ENCODE results near the gene EML3. TPM values are rescaled to one million over a fixed set of nuclear protein-coding genes. Genes with fewer than 3 reads are reported as not detected.
"Not testable (repeated sequence)": the region's sequence is repeated elsewhere in the genome, so short reads cannot be mapped to it uniquely, and the experiment has no call there.

EML3 gene
- polyA plus RNA-seq, 4 donors: 21.2 to 46.2 (median 35.5) TPM

GRCh38 chr11:62585356-62585755 is 27.2 kb downstream of the EML3 start:
- peaks cover 3 to 54% (median 5%) of the 10 kb centered on the region in 3 donors for H3K36me3 ChIP-seq (ENCODE audit: control insufficient read depth in 3 of 3, insufficient read depth in 2 of 3, low read depth in 1 of 3, low read length in 3 of 3)
- not testable (repeated sequence) for DNase-seq; H3K4me1 ChIP-seq (ENCODE audit: control insufficient read depth in 3 of 3, insufficient read depth in 2 of 3, low read depth in 1 of 3, low read length in 2 of 3); H3K27me3 ChIP-seq (ENCODE audit: control insufficient read depth in 3 of 3, insufficient read depth in 3 of 3, low read length in 3 of 3); H3K4me3 ChIP-seq (ENCODE audit: low read depth in 1 of 3, low read length in 3 of 3); FAIRE-seq; H3K9me3 ChIP-seq (ENCODE audit: control insufficient read depth in 2 of 2, insufficient read depth in 1 of 2, low read depth in 1 of 2, low read length in 1 of 2); H3K27ac ChIP-seq (ENCODE audit: low read depth in 1 of 3, low read length in 2 of 3)
- WGBS, 3 donors: 95 to 96% (median 95%) methylated on average over 7 of the region's 7 CpGs

GRCh38 chr11:62581735-62582134 is 30.8 kb downstream of the EML3 start:
- not testable (repeated sequence) for DNase-seq; H3K27ac ChIP-seq (ENCODE audit: low read depth in 1 of 3, low read length in 2 of 3); H3K4me3 ChIP-seq (ENCODE audit: low read depth in 1 of 3, low read length in 3 of 3); H3K27me3 ChIP-seq (ENCODE audit: control insufficient read depth in 3 of 3, insufficient read depth in 3 of 3, low read length in 3 of 3); H3K9me3 ChIP-seq (ENCODE audit: control insufficient read depth in 2 of 2, insufficient read depth in 1 of 2, low read depth in 1 of 2, low read length in 1 of 2); H3K4me1 ChIP-seq (ENCODE audit: control insufficient read depth in 3 of 3, insufficient read depth in 2 of 3, low read depth in 1 of 3, low read length in 2 of 3); FAIRE-seq
- H3K36me3 ChIP-seq (ENCODE audit: control insufficient read depth in 3 of 3, insufficient read depth in 2 of 3, low read depth in 1 of 3, low read length in 3 of 3): peaks cover 4 to 64% (median 5%) of the 10 kb centered on the region in 3 donors
- WGBS, 3 donors: 94 to 98% (median 96%) methylated on average over 4 of the region's 4 CpGs

GRCh38 chr11:62580959-62581715 is 31.4 kb downstream of the EML3 start:
- peaks cover 0 to 9% (median 0%) of the 10 kb centered on the region in 3 donors for H3K4me1 ChIP-seq (ENCODE audit: control insufficient read depth in 3 of 3, insufficient read depth in 2 of 3, low read depth in 1 of 3, low read length in 2 of 3)
- DNase-seq (no peak), FAIRE-seq (no peak)
- no peaks in the 10 kb centered on the region for H3K27me3 ChIP-seq (ENCODE audit: control insufficient read depth in 3 of 3, insufficient read depth in 3 of 3, low read length in 3 of 3)
- peaks cover 4 to 67% (median 5%) of the 10 kb centered on the region in 3 donors for H3K36me3 ChIP-seq (ENCODE audit: control insufficient read depth in 3 of 3, insufficient read depth in 2 of 3, low read depth in 1 of 3, low read length in 3 of 3)
- no peaks in the 10 kb centered on the region for H3K9me3 ChIP-seq (ENCODE audit: control insufficient read depth in 2 of 2, insufficient read depth in 1 of 2, low read depth in 1 of 2, low read length in 1 of 2)
- WGBS, 3 donors: 94 to 97% (median 96%) methylated on average over 18 of the region's 18 CpGs
- no peak overlapping the region for H3K27ac ChIP-seq (ENCODE audit: low read depth in 1 of 3, low read length in 2 of 3)
- H3K4me3 ChIP-seq (ENCODE audit: low read depth in 1 of 3, low read length in 3 of 3): no peak overlapping the region

GRCh38 chr11:62579252-62579651 is 33.3 kb downstream of the EML3 start:
- WGBS, 3 donors: 95 to 98% (median 98%) methylated on average over 2 of the region's 2 CpGs
- no peak overlapping the region for H3K4me3 ChIP-seq (ENCODE audit: low read depth in 1 of 3, low read length in 3 of 3)

GRCh38 chr11:62578541-62578940 is 34.0 kb downstream of the EML3 start:
- Histone ChIP-seq H3K4me3 (ENCODE audit: low read depth in 1 of 3, low read length in 3 of 3) (no peak overlapping the region), H3K27me3 (ENCODE audit: control insufficient read depth in 3 of 3, insufficient read depth in 3 of 3, low read length in 3 of 3) (no peaks in the 10 kb centered on the region), H3K27ac (ENCODE audit: low read depth in 1 of 3, low read length in 2 of 3) (no peak overlapping the region), H3K9me3 (ENCODE audit: control insufficient read depth in 2 of 2, insufficient read depth in 1 of 2, low read depth in 1 of 2, low read length in 1 of 2) (no peaks in the 10 kb centered on the region), H3K36me3 (ENCODE audit: control insufficient read depth in 3 of 3, insufficient read depth in 2 of 3, low read depth in 1 of 3, low read length in 3 of 3) (peaks cover 4 to 64% (median 5%) of the 10 kb centered on the region in 3 donors), H3K4me1 (ENCODE audit: control insufficient read depth in 3 of 3, insufficient read depth in 2 of 3, low read depth in 1 of 3, low read length in 2 of 3) (peaks cover 0 to 24% (median 5%) of the 10 kb centered on the region in 3 donors)
- WGBS, 3 donors: 95 to 97% (median 97%) methylated on average over 11 of the region's 11 CpGs
- no peak for DNase-seq
- FAIRE-seq: no peak

More at GRCh38 chr11:62579252-62579651, 33.3 kb downstream of the EML3 start:
- no peaks in the 10 kb centered on the region for H3K27me3 ChIP-seq (ENCODE audit: control insufficient read depth in 3 of 3, insufficient read depth in 3 of 3, low read length in 3 of 3)
- H3K4me1 ChIP-seq (ENCODE audit: control insufficient read depth in 3 of 3, insufficient read depth in 2 of 3, low read depth in 1 of 3, low read length in 2 of 3): peaks cover 0 to 24% (median 5%) of the 10 kb centered on the region in 3 donors
- H3K27ac ChIP-seq (ENCODE audit: low read depth in 1 of 3, low read length in 2 of 3): no peak overlapping the region
- no peaks in the 10 kb centered on the region for H3K9me3 ChIP-seq (ENCODE audit: control insufficient read depth in 2 of 2, insufficient read depth in 1 of 2, low read depth in 1 of 2, low read length in 1 of 2)
- FAIRE-seq (no peak), DNase-seq (no peak)
- peaks cover 4 to 67% (median 5%) of the 10 kb centered on the region in 3 donors for H3K36me3 ChIP-seq (ENCODE audit: control insufficient read depth in 3 of 3, insufficient read depth in 2 of 3, low read depth in 1 of 3, low read length in 3 of 3)

GRCh38 chr11:62577046-62577714 is 35.4 kb downstream of the EML3 start:
- FAIRE-seq: no peak
- Histone ChIP-seq H3K27me3 (ENCODE audit: control insufficient read depth in 3 of 3, insufficient read depth in 3 of 3, low read length in 3 of 3) (no peaks in the 10 kb centered on the region), H3K36me3 (ENCODE audit: control insufficient read depth in 3 of 3, insufficient read depth in 2 of 3, low read depth in 1 of 3, low read length in 3 of 3) (peaks cover 2 to 65% (median 5%) of the 10 kb centered on the region in 3 donors), H3K27ac (ENCODE audit: low read depth in 1 of 3, low read length in 2 of 3) (peak overlapping the region in 2 of 3 donors; percentile 38 to 74), H3K4me3 (ENCODE audit: low read depth in 1 of 3, low read length in 3 of 3) (no peak overlapping the region), H3K9me3 (ENCODE audit: control insufficient read depth in 2 of 2, insufficient read depth in 1 of 2, low read depth in 1 of 2, low read length in 1 of 2) (no peaks in the 10 kb centered on the region), H3K4me1 (ENCODE audit: control insufficient read depth in 3 of 3, insufficient read depth in 2 of 3, low read depth in 1 of 3, low read length in 2 of 3) (peaks cover 0 to 29% (median 5%) of the 10 kb centered on the region in 3 donors)
- peak in 1 of 2 donors; percentile 21 for DNase-seq
- WGBS, 3 donors: 70 to 78% (median 73%) methylated on average over 12 of the region's 12 CpGs

GRCh38 chr11:62575837-62576236 is 36.7 kb downstream of the EML3 start:
- Histone ChIP-seq H3K27ac (ENCODE audit: low read depth in 1 of 3, low read length in 2 of 3) (peak overlapping the region in 1 of 3 donors; percentile 89), H3K4me1 (ENCODE audit: control insufficient read depth in 3 of 3, insufficient read depth in 2 of 3, low read depth in 1 of 3, low read length in 2 of 3) (peaks cover 0 to 31% (median 5%) of the 10 kb centered on the region in 3 donors), H3K9me3 (ENCODE audit: control insufficient read depth in 2 of 2, insufficient read depth in 1 of 2, low read depth in 1 of 2, low read length in 1 of 2) (no peaks in the 10 kb centered on the region), H3K36me3 (ENCODE audit: control insufficient read depth in 3 of 3, insufficient read depth in 2 of 3, low read depth in 1 of 3, low read length in 3 of 3) (peaks cover 0 to 61% (median 4%) of the 10 kb centered on the region in 3 donors), H3K27me3 (ENCODE audit: control insufficient read depth in 3 of 3, insufficient read depth in 3 of 3, low read length in 3 of 3) (no peaks in the 10 kb centered on the region), H3K4me3 (ENCODE audit: low read depth in 1 of 3, low read length in 3 of 3) (no peak overlapping the region)
- 89 to 92% (median 92%) methylated on average over 14 of the region's 14 CpGs for WGBS, 3 donors
- FAIRE-seq (no peak), DNase-seq (no peak)

- peaks cover 0 to 65% (median 4%) of the 10 kb centered on the region in 3 donors for H3K36me3 ChIP-seq (ENCODE audit: control insufficient read depth in 3 of 3, insufficient read depth in 2 of 3, low read depth in 1 of 3, low read length in 3 of 3)
- FAIRE-seq: no peak
- peak overlapping the region; percentile 1 to 89 (median 79) for H3K27ac ChIP-seq (ENCODE audit: low read depth in 1 of 3, low read length in 2 of 3)
- H3K4me1 ChIP-seq (ENCODE audit: control insufficient read depth in 3 of 3, insufficient read depth in 2 of 3, low read depth in 1 of 3, low read length in 2 of 3): peaks cover 0 to 31% (median 5%) of the 10 kb centered on the region in 3 donors
- H3K9me3 ChIP-seq (ENCODE audit: control insufficient read depth in 2 of 2, insufficient read depth in 1 of 2, low read depth in 1 of 2, low read length in 1 of 2): no peaks in the 10 kb centered on the region
- H3K4me3 ChIP-seq (ENCODE audit: low read depth in 1 of 3, low read length in 3 of 3): peak overlapping the region in 2 of 3 donors; percentile 55 to 85
- DNase-seq: peak in 1 of 2 donors; percentile 42
- WGBS, 3 donors: 33 to 56% (median 35%) methylated on average over 16 to 17 of the region's 17 CpGs
- no peaks in the 10 kb centered on the region for H3K27me3 ChIP-seq (ENCODE audit: control insufficient read depth in 3 of 3, insufficient read depth in 3 of 3, low read length in 3 of 3)
Observed at GRCh38 chr11:62575156-62575555, 37.4 kb downstream of the EML3 start.

Measured in small intestine (tissue), 7 donors.